Measurements from ENCODE around the gene NEDD4L.
"Not testable (repeated sequence)": the region's sequence is repeated elsewhere in the genome, so short reads cannot be mapped to it uniquely, and the experiment has no call there.

The NEDD4L gene

DNA sequence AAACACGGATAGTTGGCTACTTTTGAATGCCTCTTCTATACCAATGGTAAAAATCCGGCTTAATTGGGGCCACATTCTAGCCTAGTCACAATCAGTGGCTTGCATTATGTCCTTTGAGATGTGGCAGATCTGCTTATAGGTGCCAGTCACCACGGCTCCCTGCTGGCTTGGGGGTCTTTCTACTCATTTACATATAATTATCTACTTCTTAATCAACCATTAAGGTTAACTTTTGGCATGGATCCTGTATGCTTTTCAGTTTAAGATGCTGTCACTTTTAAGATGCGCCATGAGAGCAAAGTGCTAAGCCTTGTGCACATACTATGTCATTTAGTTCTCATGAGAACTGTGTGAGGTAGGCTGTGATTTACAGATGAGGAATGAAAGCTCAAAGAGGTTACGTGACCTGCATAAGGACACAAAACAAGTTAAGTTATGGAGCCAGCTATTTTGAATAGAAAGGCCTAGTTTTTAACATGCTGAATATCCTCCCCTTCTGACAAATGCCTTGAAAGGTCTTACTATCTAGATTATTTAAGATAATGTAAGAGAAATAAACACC lies 4.1 kb downstream of the NEDD4L start:
- TF ChIP-seq ZC3H10 (CRISPR knock-in tag; IDR thresholded peaks at IDR 0.05), result no peak
- no peak for TF ChIP-seq PATZ1 (CRISPR knock-in tag; IDR thresholded peaks at IDR 0.05; ENCODE audit: borderline replicate concordance)
- TF ChIP-seq ISL1 (CRISPR knock-in tag; IDR thresholded peaks at IDR 0.05), result no peak
- TF ChIP-seq OSR1 (CRISPR knock-in tag; IDR thresholded peaks at IDR 0.05), result no peak
- TF ChIP-seq PPARA (CRISPR knock-in tag; IDR thresholded peaks at IDR 0.05; ENCODE audit: borderline replicate concordance), result no peak
- no peak for TF ChIP-seq GLIS3 (CRISPR knock-in tag; IDR thresholded peaks at IDR 0.05)
- no peak for TF ChIP-seq ZNF8 (CRISPR knock-in tag; IDR thresholded peaks at IDR 0.05)
- no peak for TF ChIP-seq ZFP30 (CRISPR knock-in tag; IDR thresholded peaks at IDR 0.05)
- TF ChIP-seq CSDC2 (CRISPR knock-in tag; IDR thresholded peaks at IDR 0.05), result no peak
- TF ChIP-seq ZFP3 (CRISPR knock-in tag; IDR thresholded peaks at IDR 0.05), result no peak
- TF ChIP-seq SNAI2 (CRISPR knock-in tag; IDR thresholded peaks at IDR 0.05), result no peak
- no peak for TF ChIP-seq ZNF565 (CRISPR knock-in tag; conservative IDR thresholded peaks at IDR 0.05; ENCODE audit: low read depth)
- TF ChIP-seq, protein P1, sequence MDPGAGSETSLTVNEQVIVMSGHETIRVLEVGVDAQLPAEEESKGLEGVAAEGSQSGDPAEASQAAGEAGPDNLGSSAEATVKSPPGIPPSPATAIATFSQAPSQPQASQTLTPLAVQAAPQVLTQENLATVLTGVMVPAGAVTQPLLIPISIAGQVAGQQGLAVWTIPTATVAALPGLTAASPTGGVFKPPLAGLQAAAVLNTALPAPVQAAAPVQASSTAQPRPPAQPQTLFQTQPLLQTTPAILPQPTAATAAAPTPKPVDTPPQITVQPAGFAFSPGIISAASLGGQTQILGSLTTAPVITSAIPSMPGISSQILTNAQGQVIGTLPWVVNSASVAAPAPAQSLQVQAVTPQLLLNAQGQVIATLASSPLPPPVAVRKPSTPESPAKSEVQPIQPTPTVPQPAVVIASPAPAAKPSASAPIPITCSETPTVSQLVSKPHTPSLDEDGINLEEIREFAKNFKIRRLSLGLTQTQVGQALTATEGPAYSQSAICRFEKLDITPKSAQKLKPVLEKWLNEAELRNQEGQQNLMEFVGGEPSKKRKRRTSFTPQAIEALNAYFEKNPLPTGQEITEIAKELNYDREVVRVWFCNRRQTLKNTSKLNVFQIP (CRISPR knock-in tag; IDR thresholded peaks at IDR 0.05; ENCODE audit: borderline replicate concordance, low read depth), result no peak
- TF ChIP-seq ESRRG (CRISPR knock-in tag; IDR thresholded peaks at IDR 0.05), result no peak
- ATAC-seq, result no peak

- TF ChIP-seq TOX (CRISPR knock-in tag; IDR thresholded peaks at IDR 0.05; ENCODE audit: borderline replicate concordance) (no peak), ZFP30 (CRISPR knock-in tag; IDR thresholded peaks at IDR 0.05) (no peak), OSR1 (CRISPR knock-in tag; IDR thresholded peaks at IDR 0.05) (no peak), PATZ1 (CRISPR knock-in tag; IDR thresholded peaks at IDR 0.05; ENCODE audit: borderline replicate concordance) (no peak), ESRRG (CRISPR knock-in tag; IDR thresholded peaks at IDR 0.05) (no peak), ZNF70 (CRISPR knock-in tag; IDR thresholded peaks at IDR 0.05) (no peak), BACH2 (CRISPR knock-in tag; IDR thresholded peaks at IDR 0.05; ENCODE audit: borderline replicate concordance) (no peak), TCF4 (CRISPR knock-in tag; IDR thresholded peaks at IDR 0.05; ENCODE audit: borderline replicate concordance) (no peak), CSDC2 (CRISPR knock-in tag; IDR thresholded peaks at IDR 0.05) (no peak), TSHZ2 (CRISPR knock-in tag; IDR thresholded peaks at IDR 0.05) (no peak), GLIS3 (CRISPR knock-in tag; IDR thresholded peaks at IDR 0.05) (no peak), SNAI2 (CRISPR knock-in tag; IDR thresholded peaks at IDR 0.05) (no peak), ARNTL (CRISPR knock-in tag; IDR thresholded peaks at IDR 0.05; ENCODE audit: borderline replicate concordance, low read depth) (no peak), RARB (CRISPR knock-in tag; IDR thresholded peaks at IDR 0.05) (no peak), ISL1 (CRISPR knock-in tag; IDR thresholded peaks at IDR 0.05) (no peak), ZC3H10 (CRISPR knock-in tag; IDR thresholded peaks at IDR 0.05) (no peak)
- TF ChIP-seq, protein P2, sequence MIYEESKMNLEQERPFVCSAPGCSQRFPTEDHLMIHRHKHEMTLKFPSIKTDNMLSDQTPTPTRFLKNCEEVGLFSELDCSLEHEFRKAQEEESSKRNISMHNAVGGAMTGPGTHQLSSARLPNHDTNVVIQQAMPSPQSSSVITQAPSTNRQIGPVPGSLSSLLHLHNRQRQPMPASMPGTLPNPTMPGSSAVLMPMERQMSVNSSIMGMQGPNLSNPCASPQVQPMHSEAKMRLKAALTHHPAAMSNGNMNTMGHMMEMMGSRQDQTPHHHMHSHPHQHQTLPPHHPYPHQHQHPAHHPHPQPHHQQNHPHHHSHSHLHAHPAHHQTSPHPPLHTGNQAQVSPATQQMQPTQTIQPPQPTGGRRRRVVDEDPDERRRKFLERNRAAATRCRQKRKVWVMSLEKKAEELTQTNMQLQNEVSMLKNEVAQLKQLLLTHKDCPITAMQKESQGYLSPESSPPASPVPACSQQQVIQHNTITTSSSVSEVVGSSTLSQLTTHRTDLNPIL (CRISPR knock-in tag; IDR thresholded peaks at IDR 0.05; ENCODE audit: low read depth), result no peak
- TF ChIP-seq, protein P1 (CRISPR knock-in tag; IDR thresholded peaks at IDR 0.05; ENCODE audit: borderline replicate concordance, low read depth), result no peak
- TF ChIP-seq, protein P3, sequence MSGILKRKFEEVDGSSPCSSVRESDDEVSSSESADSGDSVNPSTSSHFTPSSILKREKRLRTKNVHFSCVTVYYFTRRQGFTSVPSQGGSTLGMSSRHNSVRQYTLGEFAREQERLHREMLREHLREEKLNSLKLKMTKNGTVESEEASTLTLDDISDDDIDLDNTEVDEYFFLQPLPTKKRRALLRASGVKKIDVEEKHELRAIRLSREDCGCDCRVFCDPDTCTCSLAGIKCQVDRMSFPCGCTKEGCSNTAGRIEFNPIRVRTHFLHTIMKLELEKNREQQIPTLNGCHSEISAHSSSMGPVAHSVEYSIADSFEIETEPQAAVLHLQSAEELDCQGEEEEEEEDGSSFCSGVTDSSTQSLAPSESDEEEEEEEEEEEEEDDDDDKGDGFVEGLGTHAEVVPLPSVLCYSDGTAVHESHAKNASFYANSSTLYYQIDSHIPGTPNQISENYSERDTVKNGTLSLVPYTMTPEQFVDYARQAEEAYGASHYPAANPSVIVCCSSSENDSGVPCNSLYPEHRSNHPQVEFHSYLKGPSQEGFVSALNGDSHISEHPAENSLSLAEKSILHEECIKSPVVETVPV (CRISPR knock-in tag; IDR thresholded peaks at IDR 0.05), result no peak
- ATAC-seq, result no peak
Observed at GRCh38 chr18:58049000-58049688, 5.1 kb downstream of the NEDD4L start.

GRCh38 chr18:58050963-58051362 lies 6.9 kb downstream of the NEDD4L start:
- not testable (repeated sequence) for ATAC-seq
